Measurements from ENCODE around the gene PPP1R26.

- TF ChIP-seq, protein P1, sequence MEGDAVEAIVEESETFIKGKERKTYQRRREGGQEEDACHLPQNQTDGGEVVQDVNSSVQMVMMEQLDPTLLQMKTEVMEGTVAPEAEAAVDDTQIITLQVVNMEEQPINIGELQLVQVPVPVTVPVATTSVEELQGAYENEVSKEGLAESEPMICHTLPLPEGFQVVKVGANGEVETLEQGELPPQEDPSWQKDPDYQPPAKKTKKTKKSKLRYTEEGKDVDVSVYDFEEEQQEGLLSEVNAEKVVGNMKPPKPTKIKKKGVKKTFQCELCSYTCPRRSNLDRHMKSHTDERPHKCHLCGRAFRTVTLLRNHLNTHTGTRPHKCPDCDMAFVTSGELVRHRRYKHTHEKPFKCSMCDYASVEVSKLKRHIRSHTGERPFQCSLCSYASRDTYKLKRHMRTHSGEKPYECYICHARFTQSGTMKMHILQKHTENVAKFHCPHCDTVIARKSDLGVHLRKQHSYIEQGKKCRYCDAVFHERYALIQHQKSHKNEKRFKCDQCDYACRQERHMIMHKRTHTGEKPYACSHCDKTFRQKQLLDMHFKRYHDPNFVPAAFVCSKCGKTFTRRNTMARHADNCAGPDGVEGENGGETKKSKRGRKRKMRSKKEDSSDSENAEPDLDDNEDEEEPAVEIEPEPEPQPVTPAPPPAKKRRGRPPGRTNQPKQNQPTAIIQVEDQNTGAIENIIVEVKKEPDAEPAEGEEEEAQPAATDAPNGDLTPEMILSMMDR (IDR thresholded peaks at IDR 0.05; ENCODE audit: borderline replicate concordance, extremely low read depth, low read length, poor library complexity, severe bottlenecking) = no peak
- TF ChIP-seq EZH2 (IDR thresholded peaks at IDR 0.05; ENCODE audit: borderline replicate concordance, low read depth, low read length, severe bottlenecking) = no peak
Observed at GRCh38 chr9:135498381-135499126, 19.0 kb downstream of the PPP1R26 start.
